Ascending aorta (tissue), 2 donors: ENCODE results near the gene EVX2. TPM values are rescaled to one million over a fixed set of nuclear protein-coding genes. Genes with fewer than 3 reads are reported as not detected.

Experiments used
- DNase-seq, 2 donors: peaks; one replicate each; pipeline ENCODE4 v3.0.0-alpha.2; 2019; ENCODE audit warnings: low spot score in 2 of 2
- H3K27ac ChIP-seq, 2 donors: fragments of 200-600 bp; sonication (generic); one replicate each; pipeline ENCODE4 v1.5.1; 2016 to 2017; ENCODE audit warnings: mild to moderate bottlenecking in 1 of 2
- H3K27me3 ChIP-seq: fragments of 200-600 bp; sonication (generic); one replicate; pipeline ENCODE4 v1.5.1; 2017
- H3K36me3 ChIP-seq, 2 donors: fragments of 200-600 bp; sonication (generic); one replicate each; pipeline ENCODE4 v1.5.1; 2016
- H3K4me1 ChIP-seq, 2 donors: fragments of 200-600 bp; sonication (generic); one replicate each; pipeline ENCODE4 v1.5.1; 2016 to 2017; ENCODE audit warnings: mild to moderate bottlenecking in 1 of 2
- H3K4me3 ChIP-seq, 2 donors: fragments of 200-600 bp; sonication (generic); one replicate each; pipeline ENCODE4 v1.5.1; 2016 to 2017; ENCODE audit warnings: mild to moderate bottlenecking in 1 of 2
- H3K9me3 ChIP-seq, 2 donors: fragments of 200-600 bp; sonication (generic); one replicate each; pipeline ENCODE4 v1.5.1; 2016
- CTCF ChIP-seq, 3 experiments: fragments of 200-600 bp in 2 of 3; fragments of 450-650 bp in 1 of 3; sonication (generic) in 2 of 3; IDR thresholded peaks; one replicate each; pipeline ENCODE4 v1.5.1; 2016 to 2019; ENCODE audit warnings: antibody characterized with exemption in 3 of 3, mild to moderate bottlenecking in 1 of 3, moderate library complexity in 1 of 3
- intact Hi-C: fragments of 100-400 bp; cut with DNase I; formaldehyde crosslinking; loops from one replicate; pipeline ENCODE4 v1.15.1; 2023
- total RNA-seq: library from RNA; depleted of rRNA; stranded (reverse); fragments of >200 nt; gene quantifications from one replicate; pipeline ENCODE4 v1.1.0, GENCODE V29; 2016

EVX2 gene
- total RNA-seq, 1 donor from 2014 or later, result not detected

GRCh38 chr2:176088048-176088936 lies 4.5 kb upstream of the EVX2 start:
- Histone ChIP-seq H3K27ac (no peak overlapping the region), H3K27me3 (peaks cover 70% of the 10 kb centered on the region), H3K9me3 (no peaks in the 10 kb centered on the region), H3K4me1 (peaks cover 3 to 5% of the 10 kb centered on the region in 2 donors), H3K36me3 (no peaks in the 10 kb centered on the region), H3K4me3 (peak overlapping the region; percentile 3 to 53)
- peak in 1 of 2 donors; percentile 79 for DNase-seq
- intact Hi-C loops, result loop anchor here (1.0 to 5.0 kb wide), 2 partner anchors 86 to 398 kb away; partner anchors contain the start of gene LNPK
- TF ChIP-seq CTCF (IDR thresholded peaks at IDR 0.05), result peak; percentile 65 to 93 (median 93)

GRCh38 chr2:176087330-176088047 lies 3.7 kb upstream of the EVX2 start:
- peak overlapping the region in 1 of 2 donors; percentile 53 for H3K4me3 ChIP-seq

GRCh38 chr2:176085861-176086771 lies 2.4 kb upstream of the EVX2 start:
- Histone ChIP-seq H3K36me3 (no peaks in the 10 kb centered on the region), H3K4me1 (no peaks in the 10 kb centered on the region), H3K27ac (no peak overlapping the region), H3K27me3 (peaks cover 70% of the 10 kb centered on the region), H3K4me3 (peak overlapping the region in 1 of 2 donors; percentile 32), H3K9me3 (no peaks in the 10 kb centered on the region)
- intact Hi-C loops, result loop anchor here (5.0 kb wide), 1 partner anchor 84 kb away; the partner anchor contains the start of gene LNPK
- peak in 1 of 2 donors; percentile 62 for DNase-seq
- peak; percentile 31 to 65 (median 42) for TF ChIP-seq CTCF (IDR thresholded peaks at IDR 0.05)

More at GRCh38 chr2:176087330-176088047, 3.7 kb upstream of the EVX2 start:
- intact Hi-C loops, result loop anchor here (1.0 to 5.0 kb wide), 2 partner anchors 85 to 397 kb away; partner anchors contain the start of gene LNPK
- no peak for TF ChIP-seq CTCF (IDR thresholded peaks at IDR 0.05)
- Histone ChIP-seq H3K27me3 (peaks cover 70% of the 10 kb centered on the region), H3K9me3 (no peaks in the 10 kb centered on the region), H3K27ac (no peak overlapping the region), H3K36me3 (no peaks in the 10 kb centered on the region), H3K4me1 (peaks cover 0 to 2% of the 10 kb centered on the region in 2 donors)
- no peak for DNase-seq

GRCh38 chr2:176085120-176085788 lies 1.5 kb upstream of the EVX2 start:
- H3K27ac ChIP-seq, result no peak overlapping the region
- TF ChIP-seq CTCF (IDR thresholded peaks at IDR 0.05), result no peak
- H3K4me3 ChIP-seq, result no peak overlapping the region
- no peaks in the 10 kb centered on the region for H3K9me3 ChIP-seq
- no peaks in the 10 kb centered on the region for H3K36me3 ChIP-seq
- DNase-seq, result no peak
- no peaks in the 10 kb centered on the region for H3K4me1 ChIP-seq
- H3K27me3 ChIP-seq, result peaks cover 77% of the 10 kb centered on the region
- intact Hi-C loops, result loop anchor here (5.0 kb wide), 1 partner anchor 83 kb away; the partner anchor contains the start of gene LNPK
